Osteoblast (primary cell): ENCODE results near the gene ASXL3. TPM values are rescaled to one million over a fixed set of nuclear protein-coding genes. Genes with fewer than 3 reads are reported as not detected.
A peak's percentile ranks its signal among the peaks of the same experiment; 100 is the strongest.

Experiments used
- DNase-seq: peaks from one replicate; pipeline ENCODE4 v3.0.0; 2011; ENCODE audit warnings: low spot score, mixed read lengths; ENCODE audit not compliant: insufficient read length; ENCODE audit errors: missing footprints
- H2AFZ ChIP-seq: 2 replicates; pipeline ENCODE4 v1.6.0; 2011; ENCODE audit warnings: mild to moderate bottlenecking, low read length
- H3K27ac ChIP-seq: 2 replicates; pipeline ENCODE4 v1.5.1; 2011; ENCODE audit warnings: mild to moderate bottlenecking, low read depth, low read length, moderate library complexity
- H3K27me3 ChIP-seq: 2 replicates; pipeline ENCODE4 v1.6.0; 2012; ENCODE audit warnings: mild to moderate bottlenecking, control low read depth, inconsistent platforms, low read length, moderate library complexity; ENCODE audit not compliant: insufficient read depth
- H3K36me3 ChIP-seq: 2 replicates; pipeline ENCODE4 v1.5.1; 2011; ENCODE audit warnings: mild to moderate bottlenecking, low read length, control low read depth, moderate library complexity; ENCODE audit not compliant: insufficient read depth
- H3K4me1 ChIP-seq: 2 replicates; pipeline ENCODE4 v1.5.1; 2011; ENCODE audit warnings: mild to moderate bottlenecking, low read length, control low read depth, moderate library complexity; ENCODE audit not compliant: insufficient read depth
- H3K4me2 ChIP-seq: 2 replicates; pipeline ENCODE4 v1.6.0; 2011; ENCODE audit warnings: mild to moderate bottlenecking, low read length; ENCODE audit not compliant: insufficient read depth
- H3K4me3 ChIP-seq: fragments of 200-600 bp; sonication (generic); 3 replicates; pipeline ENCODE4 v1.5.1; 2012; ENCODE audit warnings: mild to moderate bottlenecking, low read length, inconsistent platforms; ENCODE audit not compliant: insufficient read depth
- H3K79me2 ChIP-seq: 2 replicates; pipeline ENCODE4 v1.6.0; 2012; ENCODE audit warnings: mild to moderate bottlenecking, low read length, control low read depth, inconsistent platforms; ENCODE audit not compliant: insufficient read depth
- H3K9me3 ChIP-seq: 2 replicates; pipeline ENCODE4 v1.5.1; 2011; ENCODE audit warnings: low read depth, low read length, control low read depth
- H4K20me1 ChIP-seq: 2 replicates; pipeline ENCODE4 v1.6.0; 2012; ENCODE audit warnings: mild to moderate bottlenecking, low read length, control low read depth; ENCODE audit not compliant: insufficient read depth
- CTCF ChIP-seq: IDR thresholded peaks from 2 replicates; pipeline ENCODE4 v1.5.1; 2011; ENCODE audit warnings: mild to moderate bottlenecking, low read depth, low read length, moderate library complexity; ENCODE audit errors: extremely low read depth
- total RNA-seq: library from RNA; depleted of rRNA; stranded (reverse); fragments of >200 nt; gene quantifications from 2 replicates; pipeline ENCODE4 v1.2.3, GENCODE V29; 2012

Gene ASXL3
- total RNA-seq, 1 donor = not detected

DNA sequence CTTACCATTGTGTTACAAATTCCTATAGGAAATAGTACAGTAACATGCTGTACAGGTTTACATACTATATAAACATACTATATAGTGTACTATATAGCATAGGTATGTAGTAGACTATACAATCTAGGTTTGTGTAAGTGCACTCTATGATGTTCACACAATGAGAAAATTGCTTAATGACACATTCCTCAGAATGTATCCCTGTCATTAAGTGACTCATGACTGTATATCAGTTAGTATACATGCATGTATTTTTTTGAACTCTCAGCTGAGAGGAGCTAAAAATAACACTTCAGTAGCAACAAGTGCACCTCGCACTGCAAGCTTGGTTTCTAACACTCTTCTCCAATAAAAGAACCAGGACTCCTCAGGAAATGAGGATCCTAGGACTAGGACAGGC lies 19.5 kb upstream of the ASXL3 start:
- no peak for DNase-seq
- Histone ChIP-seq H3K4me3 (no peak overlapping the region), H3K4me1 (no peaks in the 10 kb centered on the region), H3K79me2 (no peaks in the 10 kb centered on the region), H2AFZ (no peak overlapping the region), H3K27ac (no peak overlapping the region), H3K4me2 (no peak overlapping the region), H3K27me3 (no peaks in the 10 kb centered on the region), H4K20me1 (no peaks in the 10 kb centered on the region), H3K36me3 (no peaks in the 10 kb centered on the region), H3K9me3 (no peaks in the 10 kb centered on the region)
- TF ChIP-seq CTCF = no peak

- H3K36me3 ChIP-seq = no peaks in the 10 kb centered on the region
- no peak for TF ChIP-seq CTCF
- peak overlapping the region; percentile 18 for H2AFZ ChIP-seq
- H3K4me1 ChIP-seq = no peaks in the 10 kb centered on the region
- no peaks in the 10 kb centered on the region for H4K20me1 ChIP-seq
- no peaks in the 10 kb centered on the region for H3K9me3 ChIP-seq
- no peak overlapping the region for H3K4me3 ChIP-seq
- no peaks in the 10 kb centered on the region for H3K27me3 ChIP-seq
- no peak overlapping the region for H3K27ac ChIP-seq
- DNase-seq = no peak
- no peaks in the 10 kb centered on the region for H3K79me2 ChIP-seq
- no peak overlapping the region for H3K4me2 ChIP-seq
These were observed 17.2 kb upstream of the ASXL3 start for GRCh38 chr18:33560686-33561370.

GRCh38 chr18:33562741-33563140 lies 15.3 kb upstream of the ASXL3 start:
- Histone ChIP-seq H3K27ac (no peak overlapping the region), H3K9me3 (no peaks in the 10 kb centered on the region), H3K4me2 (no peak overlapping the region), H3K4me3 (no peak overlapping the region), H3K36me3 (no peaks in the 10 kb centered on the region), H2AFZ (no peak overlapping the region), H4K20me1 (no peaks in the 10 kb centered on the region), H3K79me2 (no peaks in the 10 kb centered on the region), H3K27me3 (no peaks in the 10 kb centered on the region), H3K4me1 (no peaks in the 10 kb centered on the region)
- no peak for DNase-seq
- TF ChIP-seq CTCF = no peak

DNA sequence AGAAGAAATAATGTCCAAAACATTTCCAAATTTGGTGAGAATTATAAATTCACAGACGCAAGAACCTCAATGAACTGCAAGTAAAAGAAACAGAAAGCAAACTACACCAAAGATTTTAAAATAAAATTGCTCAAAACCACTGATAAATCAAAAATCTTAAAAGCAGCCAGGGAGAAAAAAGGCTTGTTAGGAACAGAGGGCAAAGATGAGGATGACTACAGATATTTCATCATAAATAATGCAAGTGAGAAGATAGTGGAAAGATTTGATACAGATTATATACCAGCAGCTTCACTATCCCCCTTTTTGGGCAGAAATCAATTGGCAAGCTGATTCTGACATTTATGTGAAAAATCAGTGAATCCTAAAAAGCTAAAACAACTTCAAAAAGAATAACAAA lies 10.3 kb upstream of the ASXL3 start:
- no peak overlapping the region for H3K4me3 ChIP-seq
- no peak for TF ChIP-seq CTCF
- no peaks in the 10 kb centered on the region for H3K79me2 ChIP-seq

More for the DNA sequence above, 10.3 kb upstream of the ASXL3 start:
- no peak for DNase-seq
- H3K4me1 ChIP-seq = no peaks in the 10 kb centered on the region
- no peaks in the 10 kb centered on the region for H3K9me3 ChIP-seq
- H4K20me1 ChIP-seq = no peaks in the 10 kb centered on the region
- no peak overlapping the region for H3K4me2 ChIP-seq
- H3K27ac ChIP-seq = no peak overlapping the region
- H3K36me3 ChIP-seq = no peaks in the 10 kb centered on the region
- H3K27me3 ChIP-seq = no peaks in the 10 kb centered on the region
- H2AFZ ChIP-seq = no peak overlapping the region
